Esophagus (tissue), 2 donors: Measurements from ENCODE around the gene SPATA13. TPM values are rescaled to one million over a fixed set of nuclear protein-coding genes. Genes with fewer than 3 reads are reported as not detected.
"Not testable (repeated sequence)": the region's sequence is repeated elsewhere in the genome, so short reads cannot be mapped to it uniquely, and the experiment has no call there.

Source experiments
- H3K27ac ChIP-seq, 2 donors: one replicate each; pipeline ENCODE4 v1.5.1; 2013; ENCODE audit warnings: low read depth in 2 of 2, mild to moderate bottlenecking in 2 of 2, inconsistent platforms in 1 of 2, low read length in 1 of 2, moderate library complexity in 1 of 2
- H3K27me3 ChIP-seq, 2 donors: one replicate each; pipeline ENCODE4 v1.6.1; 2013; ENCODE audit warnings: low read length in 2 of 2, control low read depth in 1 of 2, mild to moderate bottlenecking in 1 of 2; ENCODE audit not compliant: insufficient read depth in 2 of 2, control insufficient read depth in 1 of 2
- H3K36me3 ChIP-seq, 2 donors: one replicate each; pipeline ENCODE4 v1.6.1; 2013; ENCODE audit warnings: low read length in 1 of 2; ENCODE audit not compliant: control insufficient read depth in 2 of 2, insufficient read depth in 2 of 2
- H3K4me1 ChIP-seq, 2 donors: one replicate each; pipeline ENCODE4 v1.6.1; 2013; ENCODE audit warnings: low read length in 1 of 2; ENCODE audit not compliant: control insufficient read depth in 2 of 2, insufficient read depth in 2 of 2
- H3K4me3 ChIP-seq, 2 donors: one replicate each; pipeline ENCODE4 v1.5.1; 2013; ENCODE audit warnings: low read length in 2 of 2, mild to moderate bottlenecking in 2 of 2, low read depth in 1 of 2, moderate library complexity in 1 of 2
- H3K9me3 ChIP-seq, 2 donors: one replicate each; pipeline ENCODE4 v1.6.1; 2013; ENCODE audit warnings: mild to moderate bottlenecking in 2 of 2, low read depth in 1 of 2, low read length in 1 of 2, moderate library complexity in 1 of 2; ENCODE audit not compliant: control insufficient read depth in 2 of 2, insufficient read depth in 1 of 2
- WGBS, 2 donors: extraction: QIAGEN DNeasy Blood & Tissue Kit; methylation state at CpG; one replicate each; pipeline ENCODE4 v1.1.7; 2013; 5-methylcytosine and 5-hydroxymethylcytosine counted together
- polyA plus RNA-seq, 2 donors: library from polyadenylated mRNA; stranded (reverse); fragments of 200-250 nt; gene quantifications; one replicate each; pipeline ENCODE4 v1.2.3, GENCODE V29; 2013
- donor health status: healthy with polysubstance abuse.
- donor health status: Bipolar disorder and iron deficiency.

Gene SPATA13
- polyA plus RNA-seq, 2 donors, result 1.8 to 3.8 TPM

GRCh38 chr13:24199016-24199415 lies 38.5 kb downstream of the SPATA13 start:
- Histone ChIP-seq H3K27ac (no peak overlapping the region), H3K4me1 (no peaks in the 10 kb centered on the region)
- WGBS, 2 donors, result 70 to 73% methylated on average over 9 of the region's 9 CpGs

DNA sequence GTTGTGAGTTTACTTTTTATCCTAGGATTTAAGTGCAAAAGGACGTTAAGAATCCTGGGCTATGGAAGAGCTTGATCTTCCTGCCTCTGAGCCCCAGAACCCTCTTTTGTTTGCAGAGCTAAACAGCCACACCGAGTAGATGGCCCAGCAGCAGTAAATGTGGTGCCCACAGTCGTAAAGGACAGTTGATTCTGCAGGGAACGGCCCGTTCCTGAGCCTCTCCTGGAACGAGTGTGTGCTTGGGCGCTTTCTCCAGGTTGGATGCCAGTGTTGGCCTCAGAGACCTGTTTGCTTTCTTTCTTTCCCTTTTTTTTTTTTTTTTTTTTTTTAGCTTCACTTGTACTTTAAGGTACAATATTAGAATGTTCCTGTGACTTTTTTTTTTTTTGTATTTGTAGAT lies 41.7 kb downstream of the SPATA13 start:
- 78 to 86% methylated on average over 7 of the region's 7 CpGs for WGBS, 2 donors
- Histone ChIP-seq H3K27ac (no peak overlapping the region), H3K36me3 (no peaks in the 10 kb centered on the region), H3K27me3 (no peaks in the 10 kb centered on the region), H3K4me1 (no peaks in the 10 kb centered on the region), H3K9me3 (no peaks in the 10 kb centered on the region), H3K4me3 (no peak overlapping the region)

More at GRCh38 chr13:24199016-24199415, 38.5 kb downstream of the SPATA13 start:
- H3K4me3 ChIP-seq, result no peak overlapping the region
- no peaks in the 10 kb centered on the region for H3K9me3 ChIP-seq
- H3K27me3 ChIP-seq, result no peaks in the 10 kb centered on the region
- no peaks in the 10 kb centered on the region for H3K36me3 ChIP-seq

GRCh38 chr13:24203273-24203672 lies 42.8 kb downstream of the SPATA13 start:
- Histone ChIP-seq H3K27ac (no peak overlapping the region), H3K4me1 (no peaks in the 10 kb centered on the region), H3K27me3 (no peaks in the 10 kb centered on the region), H3K9me3 (no peaks in the 10 kb centered on the region), H3K36me3 (no peaks in the 10 kb centered on the region), H3K4me3 (no peak overlapping the region)
- WGBS, 2 donors, result 47 to 55% methylated on average over 3 of the region's 3 CpGs

GRCh38 chr13:24203811-24204210 lies 43.3 kb downstream of the SPATA13 start:
- no peak overlapping the region for H3K27ac ChIP-seq
- H3K9me3 ChIP-seq, result no peaks in the 10 kb centered on the region
- H3K4me3 ChIP-seq, result no peak overlapping the region
- H3K36me3 ChIP-seq, result no peaks in the 10 kb centered on the region
- WGBS, 2 donors, result 22 to 53% methylated on average over 1 of the region's 1 CpG
- H3K27me3 ChIP-seq, result no peaks in the 10 kb centered on the region
- no peaks in the 10 kb centered on the region for H3K4me1 ChIP-seq

- 86 to 93% methylated on average over 1 of the region's 1 CpG for WGBS, 2 donors
- not testable (repeated sequence) for H3K4me3 ChIP-seq, H3K4me1 ChIP-seq, H3K27me3 ChIP-seq, H3K27ac ChIP-seq, H3K9me3 ChIP-seq, H3K36me3 ChIP-seq
Observed at GRCh38 chr13:24205076-24205475, 44.6 kb downstream of the SPATA13 start.

- Histone ChIP-seq H3K9me3 (no peaks in the 10 kb centered on the region), H3K27me3 (no peaks in the 10 kb centered on the region), H3K36me3 (no peaks in the 10 kb centered on the region), H3K4me1 (no peaks in the 10 kb centered on the region), H3K4me3 (no peak overlapping the region), H3K27ac (no peak overlapping the region)
- WGBS, 2 donors, result 52 to 56% methylated on average over 7 of the region's 7 CpGs
Observed at GRCh38 chr13:24207841-24208667, 47.5 kb downstream of the SPATA13 start.

GRCh38 chr13:24209138-24209537 lies 48.6 kb downstream of the SPATA13 start:
- H3K9me3 ChIP-seq, result no peaks in the 10 kb centered on the region
- H3K27me3 ChIP-seq, result no peaks in the 10 kb centered on the region
- H3K4me1 ChIP-seq, result no peaks in the 10 kb centered on the region
- no peaks in the 10 kb centered on the region for H3K36me3 ChIP-seq
- no peak overlapping the region for H3K4me3 ChIP-seq
- WGBS, 2 donors, result 87 to 93% methylated on average over 5 of the region's 5 CpGs
- H3K27ac ChIP-seq, result no peak overlapping the region

GRCh38 chr13:24212254-24212653 lies 51.7 kb downstream of the SPATA13 start:
- H3K27me3 ChIP-seq, result no peaks in the 10 kb centered on the region
- H3K4me3 ChIP-seq, result no peak overlapping the region
- H3K36me3 ChIP-seq, result no peaks in the 10 kb centered on the region
- 77 to 93% methylated on average over 5 of the region's 5 CpGs for WGBS, 2 donors
- H3K4me1 ChIP-seq, result no peaks in the 10 kb centered on the region
- no peaks in the 10 kb centered on the region for H3K9me3 ChIP-seq
- H3K27ac ChIP-seq, result no peak overlapping the region

DNA sequence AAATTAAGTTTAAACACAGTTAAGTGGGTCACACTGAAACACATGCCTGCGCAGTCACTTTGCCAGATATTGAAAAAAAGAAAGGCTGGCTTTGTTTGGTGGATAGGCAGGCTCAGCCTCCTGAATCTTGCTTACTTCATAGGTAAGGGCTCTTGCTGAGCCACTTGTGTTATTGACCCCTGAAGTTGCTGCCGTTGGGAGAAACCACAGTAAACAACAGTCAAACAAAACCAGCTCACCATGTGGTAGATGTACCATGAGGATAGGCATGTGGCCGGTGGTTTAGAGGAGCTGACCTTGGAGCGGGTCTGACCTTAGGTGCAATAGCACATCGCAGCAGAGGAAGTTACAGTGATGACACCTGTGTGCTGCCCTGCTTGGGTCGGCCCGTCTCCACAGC lies 52.2 kb downstream of the SPATA13 start:
- Histone ChIP-seq H3K36me3 (no peaks in the 10 kb centered on the region), H3K4me1 (no peaks in the 10 kb centered on the region), H3K4me3 (no peak overlapping the region), H3K27ac (no peak overlapping the region), H3K9me3 (no peaks in the 10 kb centered on the region), H3K27me3 (no peaks in the 10 kb centered on the region)
- WGBS, 2 donors, result 71 to 84% methylated on average over 7 of the region's 7 CpGs

DNA sequence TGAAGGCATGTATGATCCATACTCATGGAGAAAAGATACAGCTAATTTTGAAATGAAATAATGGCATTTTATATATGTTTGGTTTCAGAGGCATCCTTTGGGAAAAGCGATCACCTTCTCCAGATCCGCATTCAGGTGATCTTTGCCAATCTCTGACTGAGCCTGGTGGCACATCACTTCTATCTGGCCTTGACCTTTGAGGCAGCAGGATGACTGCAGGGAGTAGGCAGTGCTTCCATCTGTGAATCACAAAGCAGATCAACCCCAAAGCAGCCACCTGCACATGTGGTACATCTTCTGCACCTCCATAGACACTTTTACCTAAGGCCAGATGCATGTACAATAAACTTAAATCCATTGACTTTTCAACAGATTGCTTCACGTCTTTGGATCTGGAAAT lies 53.4 kb downstream of the SPATA13 start:
- Histone ChIP-seq H3K4me3 (no peak overlapping the region), H3K9me3 (no peaks in the 10 kb centered on the region), H3K27me3 (no peaks in the 10 kb centered on the region), H3K27ac (no peak overlapping the region), H3K36me3 (no peaks in the 10 kb centered on the region), H3K4me1 (no peaks in the 10 kb centered on the region)
- 90 to 94% methylated on average over 3 of the region's 3 CpGs for WGBS, 2 donors
